Measurements from ENCODE around the gene CXCR5.

Gene CXCR5

GRCh38 chr11:118914987-118915386 is 31.3 kb downstream of the CXCR5 start:
- no peak overlapping the region for H3K27ac ChIP-seq (ENCODE audit: extremely low read depth, low read depth, low read length)
- ChIA-PET POLR2A (no interaction called here), CTCF (interaction anchor here (0.6 kb wide), 1 partner anchor 1373 kb away, joined by 3 read pairs; no protein-coding TSS in a partner anchor)

GRCh38 chr11:118915396-118915795 is 31.7 kb downstream of the CXCR5 start:
- Histone ChIP-seq H3K9me3 (ENCODE audit: control insufficient read depth, insufficient read depth, low read depth, low read length) (no peaks in the 10 kb centered on the region), H3K4me3 (ENCODE audit: low read depth, low read length) (no peak overlapping the region), H3K4me1 (ENCODE audit: control insufficient read depth, insufficient read depth, low read length) (peaks cover 16% of the 10 kb centered on the region), H3K36me3 (ENCODE audit: control insufficient read depth in 2 of 2, insufficient read depth in 1 of 2, low read length in 2 of 2) (no peaks in the 10 kb centered on the region), H3K27ac (ENCODE audit: extremely low read depth, low read depth, low read length) (no peak overlapping the region)
- no peak for TF ChIP-seq ZNF610 (tag by site-specific recombination; IDR thresholded peaks at IDR 0.05; ENCODE audit: borderline replicate concordance)
- no peak for TF ChIP-seq ZNF747 (tag by site-specific recombination; IDR thresholded peaks at IDR 0.05)
- no peak for TF ChIP-seq ZNF670 (tag by site-specific recombination; IDR thresholded peaks at IDR 0.05; ENCODE audit: low read depth)
- TF ChIP-seq KLF9 (tag by site-specific recombination; IDR thresholded peaks at IDR 0.05; ENCODE audit: low read depth): no peak
- TF ChIP-seq ZNF223 (tag by site-specific recombination; IDR thresholded peaks at IDR 0.05): no peak
- no peak for TF ChIP-seq KLF8 (tag by site-specific recombination; IDR thresholded peaks at IDR 0.05)
- TF ChIP-seq ZNF645 (tag by site-specific recombination; IDR thresholded peaks at IDR 0.05): no peak
- TF ChIP-seq KLF7 (tag by site-specific recombination; IDR thresholded peaks at IDR 0.05; ENCODE audit: borderline replicate concordance): no peak
- no peak for TF ChIP-seq ZBTB26 (tag by site-specific recombination; optimal IDR thresholded peaks at IDR 0.05)
- no peak for TF ChIP-seq GLIS1 (tag by site-specific recombination; IDR thresholded peaks at IDR 0.05)
- no peak for TF ChIP-seq ZNF692 (tag by site-specific recombination; IDR thresholded peaks at IDR 0.05)
- no peak for TF ChIP-seq ZNF10 (tag by site-specific recombination; IDR thresholded peaks at IDR 0.05)
- no peak for TF ChIP-seq EGR2 (tag by site-specific recombination; IDR thresholded peaks at IDR 0.05; ENCODE audit: low read depth)
- TF ChIP-seq SETDB1 (IDR thresholded peaks at IDR 0.05; ENCODE audit: insufficient read length, low read length): no peak
- TF ChIP-seq ZSCAN5A (tag by site-specific recombination; IDR thresholded peaks at IDR 0.05): no peak
- TF ChIP-seq ZNF488 (tag by site-specific recombination; IDR thresholded peaks at IDR 0.05): no peak
- TF ChIP-seq KLF17 (tag by site-specific recombination; IDR thresholded peaks at IDR 0.05): no peak
- TF ChIP-seq ZNF426 (tag by site-specific recombination; IDR thresholded peaks at IDR 0.05): no peak
- CTCF ChIA-PET: interaction anchor here (0.6 to 1.1 kb wide), 3 partner anchors 10 to 18 kb away, joined by 3 to 4 read pairs (median 3); no protein-coding TSS in a partner anchor
- POLR2A ChIA-PET: no interaction called here

More at GRCh38 chr11:118914987-118915386, 31.3 kb downstream of the CXCR5 start:
- no peak overlapping the region for H3K4me3 ChIP-seq (ENCODE audit: low read depth, low read length)
- peaks cover 16% of the 10 kb centered on the region for H3K4me1 ChIP-seq (ENCODE audit: control insufficient read depth, insufficient read depth, low read length)
- TF ChIP-seq ZBTB17 (tag by site-specific recombination; IDR thresholded peaks at IDR 0.05): 0 out of 2 replicates have a peak, but pooled peaks have one; percentile 21
- TF ChIP-seq ZBTB26 (tag by site-specific recombination; optimal IDR thresholded peaks at IDR 0.05): no peak
- H3K9me3 ChIP-seq (ENCODE audit: control insufficient read depth, insufficient read depth, low read depth, low read length): no peaks in the 10 kb centered on the region
- H3K36me3 ChIP-seq (ENCODE audit: control insufficient read depth in 2 of 2, insufficient read depth in 1 of 2, low read length in 2 of 2): no peaks in the 10 kb centered on the region
